A673 (cell line): Measurements from ENCODE around the gene ERO1B.

Experiments used
- EZH2 ChIP-seq: fragments of 200-600 bp; sonication (generic); IDR thresholded peaks from 2 replicates; pipeline ENCODE4 v1.6.1; 2017; ENCODE audit warnings: borderline replicate concordance, low read depth, mild to moderate bottlenecking, mixed read lengths, antibody characterized with exemption, low read length; ENCODE audit not compliant: poor library complexity, severe bottlenecking
- TF ChIP-seq, protein P1 (sequence below): fragments of 300-800, 200-600 bp; sonication (generic); conservative IDR thresholded peaks from 2 replicates; pipeline ENCODE4 v1.5.1; 2017; ENCODE audit warnings: low read depth, mild to moderate bottlenecking, antibody characterized with exemption, low read length, moderate library complexity, mixed read lengths

DNA sequence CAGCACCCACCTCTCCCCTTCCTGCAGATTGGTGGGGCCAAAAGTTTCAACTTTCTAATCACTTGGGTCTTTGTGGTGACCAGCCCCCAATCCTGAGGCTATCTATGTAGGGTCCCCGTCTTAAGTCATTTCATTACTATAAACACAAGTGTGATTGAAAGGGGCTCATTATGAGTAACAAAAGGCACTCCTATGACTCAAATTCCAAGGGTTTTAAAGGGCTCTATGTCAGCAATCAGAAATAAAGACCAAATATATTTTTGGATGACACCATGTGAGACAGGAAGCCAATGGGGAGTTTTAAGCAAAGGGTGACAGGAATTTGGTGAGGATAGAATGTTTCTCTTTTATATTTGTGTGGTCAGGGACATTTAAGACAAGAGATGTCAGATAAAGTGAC, 6.2 kb downstream of the ERO1B start:
- TF ChIP-seq, protein P1, sequence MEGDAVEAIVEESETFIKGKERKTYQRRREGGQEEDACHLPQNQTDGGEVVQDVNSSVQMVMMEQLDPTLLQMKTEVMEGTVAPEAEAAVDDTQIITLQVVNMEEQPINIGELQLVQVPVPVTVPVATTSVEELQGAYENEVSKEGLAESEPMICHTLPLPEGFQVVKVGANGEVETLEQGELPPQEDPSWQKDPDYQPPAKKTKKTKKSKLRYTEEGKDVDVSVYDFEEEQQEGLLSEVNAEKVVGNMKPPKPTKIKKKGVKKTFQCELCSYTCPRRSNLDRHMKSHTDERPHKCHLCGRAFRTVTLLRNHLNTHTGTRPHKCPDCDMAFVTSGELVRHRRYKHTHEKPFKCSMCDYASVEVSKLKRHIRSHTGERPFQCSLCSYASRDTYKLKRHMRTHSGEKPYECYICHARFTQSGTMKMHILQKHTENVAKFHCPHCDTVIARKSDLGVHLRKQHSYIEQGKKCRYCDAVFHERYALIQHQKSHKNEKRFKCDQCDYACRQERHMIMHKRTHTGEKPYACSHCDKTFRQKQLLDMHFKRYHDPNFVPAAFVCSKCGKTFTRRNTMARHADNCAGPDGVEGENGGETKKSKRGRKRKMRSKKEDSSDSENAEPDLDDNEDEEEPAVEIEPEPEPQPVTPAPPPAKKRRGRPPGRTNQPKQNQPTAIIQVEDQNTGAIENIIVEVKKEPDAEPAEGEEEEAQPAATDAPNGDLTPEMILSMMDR: no peak
- TF ChIP-seq EZH2: no peak
